ENCODE measurements around the gene ABCA3.

- TF ChIP-seq TAF1 (IDR thresholded peaks at IDR 0.05; ENCODE audit: borderline replicate concordance, insufficient read depth, low read length) (no peak), POLR2AphosphoS5 (IDR thresholded peaks at IDR 0.05; ENCODE audit: low read depth, low read length) (no peak), FOXP2 (optimal IDR thresholded peaks at IDR 0.05; ENCODE audit: borderline replicate concordance, extremely low read depth, extremely low read length, insufficient read depth) (no peak)
- TF ChIP-seq, protein P1, sequence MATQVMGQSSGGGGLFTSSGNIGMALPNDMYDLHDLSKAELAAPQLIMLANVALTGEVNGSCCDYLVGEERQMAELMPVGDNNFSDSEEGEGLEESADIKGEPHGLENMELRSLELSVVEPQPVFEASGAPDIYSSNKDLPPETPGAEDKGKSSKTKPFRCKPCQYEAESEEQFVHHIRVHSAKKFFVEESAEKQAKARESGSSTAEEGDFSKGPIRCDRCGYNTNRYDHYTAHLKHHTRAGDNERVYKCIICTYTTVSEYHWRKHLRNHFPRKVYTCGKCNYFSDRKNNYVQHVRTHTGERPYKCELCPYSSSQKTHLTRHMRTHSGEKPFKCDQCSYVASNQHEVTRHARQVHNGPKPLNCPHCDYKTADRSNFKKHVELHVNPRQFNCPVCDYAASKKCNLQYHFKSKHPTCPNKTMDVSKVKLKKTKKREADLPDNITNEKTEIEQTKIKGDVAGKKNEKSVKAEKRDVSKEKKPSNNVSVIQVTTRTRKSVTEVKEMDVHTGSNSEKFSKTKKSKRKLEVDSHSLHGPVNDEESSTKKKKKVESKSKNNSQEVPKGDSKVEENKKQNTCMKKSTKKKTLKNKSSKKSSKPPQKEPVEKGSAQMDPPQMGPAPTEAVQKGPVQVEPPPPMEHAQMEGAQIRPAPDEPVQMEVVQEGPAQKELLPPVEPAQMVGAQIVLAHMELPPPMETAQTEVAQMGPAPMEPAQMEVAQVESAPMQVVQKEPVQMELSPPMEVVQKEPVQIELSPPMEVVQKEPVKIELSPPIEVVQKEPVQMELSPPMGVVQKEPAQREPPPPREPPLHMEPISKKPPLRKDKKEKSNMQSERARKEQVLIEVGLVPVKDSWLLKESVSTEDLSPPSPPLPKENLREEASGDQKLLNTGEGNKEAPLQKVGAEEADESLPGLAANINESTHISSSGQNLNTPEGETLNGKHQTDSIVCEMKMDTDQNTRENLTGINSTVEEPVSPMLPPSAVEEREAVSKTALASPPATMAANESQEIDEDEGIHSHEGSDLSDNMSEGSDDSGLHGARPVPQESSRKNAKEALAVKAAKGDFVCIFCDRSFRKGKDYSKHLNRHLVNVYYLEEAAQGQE (IDR thresholded peaks at IDR 0.05; ENCODE audit: insufficient read depth in 1 of 2, low read depth in 2 of 2, low read length in 2 of 2) = no peak
Observed at GRCh38 chr16:2319606-2320005, 20.9 kb downstream of the ABCA3 start.
